Stimulated activated CD4-positive, alpha-beta T cell treated with anti-CD3 and anti-CD28 coated beads, Interleukin-12 subunit alpha, Interleukin-12 subunit beta, amount 100 ng/mL, for 4 hours (primary cell): Measurements from ENCODE around the gene TRAPPC4.
"Not testable (repeated sequence)": the region's sequence is repeated elsewhere in the genome, so short reads cannot be mapped to it uniquely, and the experiment has no call there.

ENCODE experiments used
- DNase-seq: peaks from one replicate; pipeline ENCODE4 v3.0.0-alpha.2; 2020

Gene TRAPPC4

GRCh38 chr11:119018074-119018938 lies at the start of gene TRAPPC4, which contains the start of gene RPS25:
Gene TRAPPC4, plus strand, starts transcription at chr11:119018766. Its CDS starts 30 bp downstream, at chr11:119018796.
Gene RPS25, minus strand, starts transcription at chr11:119018343. Its CDS starts 59 bp downstream, at chr11:119018284.
- DNase-seq: peak; percentile 89

GRCh38 chr11:118969508-118969907 lies 49.1 kb upstream of the TRAPPC4 start:
- DNase-seq: not testable (repeated sequence)

- no peak for DNase-seq
Measured at GRCh38 chr11:118971646-118972045, 46.9 kb upstream of the TRAPPC4 start, which contains the start of gene FOXR1. Gene FOXR1, plus strand, starts transcription at chr11:118971761. Its CDS starts 171 bp downstream, at chr11:118971932.

- DNase-seq: no peak
Measured at GRCh38 chr11:118973985-118974384, 44.6 kb upstream of the TRAPPC4 start.

GRCh38 chr11:118975771-118976709 lies 42.5 kb upstream of the TRAPPC4 start:
- no peak for DNase-seq

- no peak for DNase-seq
Measured at GRCh38 chr11:118979434-118979833, 39.1 kb upstream of the TRAPPC4 start.

- no peak for DNase-seq
Measured at GRCh38 chr11:118980191-118980881, 38.2 kb upstream of the TRAPPC4 start.

- DNase-seq: not testable (repeated sequence)
Measured at GRCh38 chr11:118984337-118984736, 34.2 kb upstream of the TRAPPC4 start.

- DNase-seq: no peak
Measured at GRCh38 chr11:118984825-118985224, 33.7 kb upstream of the TRAPPC4 start.

- DNase-seq: no peak
Measured at GRCh38 chr11:118988280-118988679, 30.3 kb upstream of the TRAPPC4 start.

GRCh38 chr11:118991486-118992038 lies 27.0 kb upstream of the TRAPPC4 start:
- DNase-seq: not testable (repeated sequence)

- DNase-seq: peak; percentile 21
Measured at GRCh38 chr11:118996926-118997626, 21.5 kb upstream of the TRAPPC4 start.

GRCh38 chr11:118997627-118998387 lies 20.8 kb upstream of the TRAPPC4 start, which contains the start of gene CENATAC:
Gene CENATAC, plus strand, starts transcription at chr11:118998138. Its CDS starts 60 bp downstream, at chr11:118998198.
- DNase-seq: peak; percentile 96

GRCh38 chr11:118998388-118998717 lies 20.2 kb upstream of the TRAPPC4 start:
- DNase-seq: no peak

- DNase-seq: no peak
Measured at GRCh38 chr11:118998822-118999221, 19.7 kb upstream of the TRAPPC4 start.

- DNase-seq: no peak
Measured at GRCh38 chr11:119000906-119001305, 17.7 kb upstream of the TRAPPC4 start.

GRCh38 chr11:119006656-119007055 lies 11.9 kb upstream of the TRAPPC4 start:
- no peak for DNase-seq

GRCh38 chr11:119011476-119012053 lies 7.0 kb upstream of the TRAPPC4 start:
- DNase-seq: no peak

- DNase-seq: no peak
Measured at GRCh38 chr11:119012629-119013170, 5.9 kb upstream of the TRAPPC4 start.
